Liver (tissue), 9 donors: Measurements from ENCODE around the gene FMC1. TPM values are rescaled to one million over a fixed set of nuclear protein-coding genes. Genes with fewer than 3 reads are reported as not detected.

Experiments used
- DNase-seq: peaks from one replicate; pipeline ENCODE4 v3.0.0-alpha.2; 2017; ENCODE audit warnings: low spot score
- H3K27ac ChIP-seq, 2 donors: one replicate each; pipeline ENCODE4 v1.7.0; 2013; ENCODE audit warnings: inconsistent platforms in 2 of 2, low read length in 2 of 2, control low read depth in 1 of 2, low read depth in 1 of 2, mild to moderate bottlenecking in 1 of 2
- H3K27me3 ChIP-seq, 4 donors: one replicate each; pipeline versions ENCODE4 v1.6.1 to v1.7.0; 2013; ENCODE audit warnings: low read length in 3 of 4, inconsistent platforms in 1 of 4, mild to moderate bottlenecking in 1 of 4, moderate library complexity in 1 of 4; ENCODE audit not compliant: control insufficient read depth in 4 of 4, insufficient read depth in 4 of 4
- H3K36me3 ChIP-seq, 4 donors: one replicate each; pipeline versions ENCODE4 v1.6.1 to v1.7.0; 2013; ENCODE audit warnings: low read length in 3 of 4, mild to moderate bottlenecking in 3 of 4, low read depth in 1 of 4, moderate library complexity in 1 of 4; ENCODE audit not compliant: control insufficient read depth in 4 of 4, insufficient read depth in 3 of 4
- H3K4me1 ChIP-seq, 4 donors: one replicate each; pipeline versions ENCODE4 v1.6.1 to v1.7.0; 2013; ENCODE audit warnings: low read length in 3 of 4, mild to moderate bottlenecking in 3 of 4, moderate library complexity in 1 of 4; ENCODE audit not compliant: control insufficient read depth in 4 of 4, insufficient read depth in 4 of 4
- H3K4me3 ChIP-seq, 3 donors: one replicate each; pipeline versions ENCODE4 v1.6.1 to v1.7.0; 2013; ENCODE audit warnings: low read length in 3 of 3, control low read depth in 1 of 3, low read depth in 1 of 3, mild to moderate bottlenecking in 1 of 3
- H3K9ac ChIP-seq, 2 donors: one replicate each; pipeline ENCODE4 v1.7.0; 2013; ENCODE audit warnings: low read length in 2 of 2, mild to moderate bottlenecking in 2 of 2, moderate library complexity in 2 of 2, control low read depth in 1 of 2, low read depth in 1 of 2
- H3K9me3 ChIP-seq, 4 donors: one replicate each; pipeline versions ENCODE4 v1.6.1 to v1.7.0; 2013; ENCODE audit warnings: low read length in 3 of 4; ENCODE audit not compliant: control insufficient read depth in 4 of 4
- HNF4A ChIP-seq, 2 donors: conservative IDR thresholded peaks; 2 replicates each; pipeline ENCODE4 v1.6.1; 2016; ENCODE audit warnings: antibody characterized with exemption in 2 of 2, mild to moderate bottlenecking in 2 of 2
- HNF4G ChIP-seq: IDR thresholded peaks from 2 replicates; pipeline ENCODE4 v1.6.1; 2016; ENCODE audit warnings: antibody characterized with exemption
- JUND ChIP-seq, 2 donors: IDR thresholded peaks; 2 replicates each; pipeline ENCODE4 v1.6.1; 2016; ENCODE audit warnings: antibody characterized with exemption in 2 of 2
- NR2F2 ChIP-seq: IDR thresholded peaks from 2 replicates; pipeline ENCODE4 v1.6.1; 2016; ENCODE audit warnings: antibody characterized with exemption
- RAD21 ChIP-seq, 2 donors: IDR thresholded peaks; 2 replicates each; pipeline ENCODE4 v1.6.1; 2016; ENCODE audit warnings: antibody characterized with exemption in 2 of 2, mild to moderate bottlenecking in 2 of 2
- RXRA ChIP-seq, 2 donors: IDR thresholded peaks; 2 replicates each; pipeline ENCODE4 v1.6.1; 2017 to 2018; ENCODE audit warnings: antibody characterized with exemption in 2 of 2, mild to moderate bottlenecking in 1 of 2
- SP1 ChIP-seq: IDR thresholded peaks from 2 replicates; pipeline ENCODE4 v1.6.1; 2018; ENCODE audit warnings: antibody characterized with exemption, mild to moderate bottlenecking
- TAF1 ChIP-seq: conservative IDR thresholded peaks from 2 replicates; pipeline ENCODE4 v1.6.1; 2016; ENCODE audit warnings: antibody characterized with exemption, mild to moderate bottlenecking
- YY1 ChIP-seq: IDR thresholded peaks from 2 replicates; pipeline ENCODE4 v1.6.1; 2016; ENCODE audit warnings: antibody characterized with exemption, mild to moderate bottlenecking
- WGBS: extraction: QIAGEN DNeasy Blood & Tissue Kit; methylation state at CpG from one replicate; pipeline ENCODE4 v1.1.7; 2013; 5-methylcytosine and 5-hydroxymethylcytosine counted together
- polyA plus RNA-seq, 2 donors: library from polyadenylated mRNA; stranded (reverse) in 1 of 2; unstranded in 1 of 2; fragments of 200-250 nt in 1 of 2; fragments of >200 nt in 1 of 2; fragmentation: Nextera tagmentation in 1 of 2; extraction: Ambion mirVana in 1 of 2; gene quantifications; one replicate each; pipeline versions ENCODE4 v1.2.1 to v1.2.3, GENCODE V29; 2013 to 2015
- total RNA-seq, 2 donors: library from RNA; depleted of rRNA; stranded (reverse); fragments of >200 nt; gene quantifications; one replicate each; pipeline ENCODE4 v1.2.3, GENCODE V29; 2014
- TF ChIP-seq, protein P1 (sequence below): IDR thresholded peaks from 2 replicates; pipeline ENCODE4 v1.6.1; 2016; ENCODE audit warnings: antibody characterized with exemption, mild to moderate bottlenecking
- TF ChIP-seq, protein P2 (sequence below): IDR thresholded peaks from 2 replicates; pipeline ENCODE4 v1.6.1; 2016; ENCODE audit warnings: antibody characterized with exemption
- TF ChIP-seq, protein P3 (sequence below): IDR thresholded peaks from 2 replicates; pipeline ENCODE4 v1.6.1; 2016; ENCODE audit warnings: antibody characterized with exemption
- donor health status: healthy.
- donor health status: healthy.
- donor health status: healthy.
- donor health status: healthy.
- donor health status: healthy.

FMC1 gene
- total and polyA plus RNA-seq, 4 donors, result 5.5 to 76.3 (median 10.5) TPM

DNA sequence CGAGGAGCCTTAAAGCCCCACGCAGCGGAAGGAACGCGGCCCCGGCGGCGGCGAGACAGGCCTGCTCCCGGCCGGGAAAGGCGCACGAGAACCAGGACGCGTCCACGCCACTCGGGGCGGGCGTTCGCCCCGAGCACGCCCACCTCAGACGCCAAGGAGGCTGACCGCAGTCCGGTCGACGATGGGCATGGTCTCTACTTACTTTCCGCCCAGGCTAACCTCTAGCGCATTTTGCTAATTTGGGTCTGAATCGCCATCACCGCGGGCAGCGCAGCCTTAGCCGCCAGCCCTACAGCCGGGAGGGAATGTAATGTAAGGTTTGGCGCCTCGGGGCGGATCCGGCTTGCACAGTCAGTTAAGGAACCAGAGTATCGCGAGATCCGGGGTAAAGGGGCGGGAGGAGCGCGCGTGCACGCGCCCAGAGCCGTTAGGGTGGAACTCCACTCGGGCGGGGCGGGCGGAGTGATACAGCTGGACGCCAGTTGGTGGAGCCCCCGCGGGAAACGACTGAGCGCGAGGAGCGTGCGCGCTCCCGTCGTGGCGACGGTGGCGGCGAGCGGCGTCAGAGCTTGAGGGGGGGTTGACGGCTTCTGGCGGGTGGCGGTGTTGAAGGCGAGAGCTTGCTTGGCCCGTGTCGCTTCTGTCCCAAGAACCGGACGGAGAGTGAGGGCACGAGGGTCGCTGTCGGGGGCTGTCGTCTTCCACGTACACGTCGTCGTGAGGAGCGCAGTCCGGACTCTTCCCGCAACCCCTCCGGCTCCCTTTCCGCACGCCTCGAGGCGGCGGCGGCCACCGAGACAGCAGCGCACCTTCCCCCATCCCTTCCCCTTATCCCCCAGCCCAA lies 18.5 kb downstream of the FMC1 start, which contains the start of gene LUC7L2 (continued):
- TF ChIP-seq, protein P1, sequence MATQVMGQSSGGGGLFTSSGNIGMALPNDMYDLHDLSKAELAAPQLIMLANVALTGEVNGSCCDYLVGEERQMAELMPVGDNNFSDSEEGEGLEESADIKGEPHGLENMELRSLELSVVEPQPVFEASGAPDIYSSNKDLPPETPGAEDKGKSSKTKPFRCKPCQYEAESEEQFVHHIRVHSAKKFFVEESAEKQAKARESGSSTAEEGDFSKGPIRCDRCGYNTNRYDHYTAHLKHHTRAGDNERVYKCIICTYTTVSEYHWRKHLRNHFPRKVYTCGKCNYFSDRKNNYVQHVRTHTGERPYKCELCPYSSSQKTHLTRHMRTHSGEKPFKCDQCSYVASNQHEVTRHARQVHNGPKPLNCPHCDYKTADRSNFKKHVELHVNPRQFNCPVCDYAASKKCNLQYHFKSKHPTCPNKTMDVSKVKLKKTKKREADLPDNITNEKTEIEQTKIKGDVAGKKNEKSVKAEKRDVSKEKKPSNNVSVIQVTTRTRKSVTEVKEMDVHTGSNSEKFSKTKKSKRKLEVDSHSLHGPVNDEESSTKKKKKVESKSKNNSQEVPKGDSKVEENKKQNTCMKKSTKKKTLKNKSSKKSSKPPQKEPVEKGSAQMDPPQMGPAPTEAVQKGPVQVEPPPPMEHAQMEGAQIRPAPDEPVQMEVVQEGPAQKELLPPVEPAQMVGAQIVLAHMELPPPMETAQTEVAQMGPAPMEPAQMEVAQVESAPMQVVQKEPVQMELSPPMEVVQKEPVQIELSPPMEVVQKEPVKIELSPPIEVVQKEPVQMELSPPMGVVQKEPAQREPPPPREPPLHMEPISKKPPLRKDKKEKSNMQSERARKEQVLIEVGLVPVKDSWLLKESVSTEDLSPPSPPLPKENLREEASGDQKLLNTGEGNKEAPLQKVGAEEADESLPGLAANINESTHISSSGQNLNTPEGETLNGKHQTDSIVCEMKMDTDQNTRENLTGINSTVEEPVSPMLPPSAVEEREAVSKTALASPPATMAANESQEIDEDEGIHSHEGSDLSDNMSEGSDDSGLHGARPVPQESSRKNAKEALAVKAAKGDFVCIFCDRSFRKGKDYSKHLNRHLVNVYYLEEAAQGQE, result peak; percentile 93
- peak; percentile 82 for TF ChIP-seq YY1
- TF ChIP-seq, protein P2, sequence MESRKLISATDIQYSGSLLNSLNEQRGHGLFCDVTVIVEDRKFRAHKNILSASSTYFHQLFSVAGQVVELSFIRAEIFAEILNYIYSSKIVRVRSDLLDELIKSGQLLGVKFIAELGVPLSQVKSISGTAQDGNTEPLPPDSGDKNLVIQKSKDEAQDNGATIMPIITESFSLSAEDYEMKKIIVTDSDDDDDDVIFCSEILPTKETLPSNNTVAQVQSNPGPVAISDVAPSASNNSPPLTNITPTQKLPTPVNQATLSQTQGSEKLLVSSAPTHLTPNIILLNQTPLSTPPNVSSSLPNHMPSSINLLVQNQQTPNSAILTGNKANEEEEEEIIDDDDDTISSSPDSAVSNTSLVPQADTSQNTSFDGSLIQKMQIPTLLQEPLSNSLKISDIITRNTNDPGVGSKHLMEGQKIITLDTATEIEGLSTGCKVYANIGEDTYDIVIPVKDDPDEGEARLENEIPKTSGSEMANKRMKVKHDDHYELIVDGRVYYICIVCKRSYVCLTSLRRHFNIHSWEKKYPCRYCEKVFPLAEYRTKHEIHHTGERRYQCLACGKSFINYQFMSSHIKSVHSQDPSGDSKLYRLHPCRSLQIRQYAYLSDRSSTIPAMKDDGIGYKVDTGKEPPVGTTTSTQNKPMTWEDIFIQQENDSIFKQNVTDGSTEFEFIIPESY, result peak; percentile 100
- TF ChIP-seq RAD21 (IDR thresholded peaks at IDR 0.05), result no peak
- peak in 1 of 2 donors; percentile 7 for TF ChIP-seq HNF4A (conservative IDR thresholded peaks at IDR 0.05)

DNA sequence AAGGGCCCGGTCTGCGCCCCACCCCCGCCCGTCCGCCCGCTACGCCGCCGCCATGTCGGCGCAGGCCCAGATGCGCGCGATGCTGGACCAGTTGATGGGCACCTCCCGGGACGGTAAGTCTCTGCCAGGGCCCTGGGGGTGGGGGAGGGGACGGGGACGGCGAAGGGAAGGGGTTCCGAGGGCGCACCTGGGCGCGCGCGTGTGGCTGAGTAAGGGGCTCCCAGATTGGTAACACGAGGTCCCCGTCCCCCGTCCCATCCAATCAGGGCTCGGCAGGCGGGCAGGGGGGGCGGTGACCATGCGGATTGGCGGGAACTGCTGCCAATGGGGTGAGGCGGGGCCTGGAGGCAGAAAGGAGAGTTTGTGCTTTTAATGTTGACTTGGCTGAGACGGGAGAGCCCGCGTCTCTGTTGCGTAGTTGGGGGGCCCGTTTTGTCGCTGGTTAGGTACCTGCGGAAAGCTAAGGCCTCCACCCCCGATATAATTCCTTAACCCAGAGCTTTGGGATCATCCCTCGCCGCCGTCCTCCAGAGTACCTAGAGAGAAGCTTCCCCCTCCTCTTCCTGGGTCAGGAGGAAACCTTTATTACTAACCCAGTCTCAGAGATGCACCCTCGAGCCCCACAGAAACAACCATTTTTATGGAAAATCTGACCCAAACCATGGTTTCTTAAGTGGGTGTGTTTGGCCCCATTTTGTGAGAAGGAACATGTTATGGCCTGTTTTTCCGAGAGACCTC lies 19.2 kb downstream of the FMC1 start:
- DNase-seq, result peak; percentile 98
- WGBS, result under 1% methylated on average over 47 of the region's 47 CpGs
- Histone ChIP-seq H3K4me3 (peak overlapping the region; percentile 94 to 98 (median 97)), H3K27ac (peak overlapping the region; percentile 97 to 100), H3K27me3 (no peaks in the 10 kb centered on the region), H3K9ac (peak overlapping the region; percentile 92 to 95), H3K36me3 (peaks cover 0 to 10% (median 3%) of the 10 kb centered on the region in 4 donors), H3K9me3 (no peaks in the 10 kb centered on the region), H3K4me1 (peaks cover 8 to 32% (median 19%) of the 10 kb centered on the region in 4 donors)
- TF ChIP-seq, protein P3, sequence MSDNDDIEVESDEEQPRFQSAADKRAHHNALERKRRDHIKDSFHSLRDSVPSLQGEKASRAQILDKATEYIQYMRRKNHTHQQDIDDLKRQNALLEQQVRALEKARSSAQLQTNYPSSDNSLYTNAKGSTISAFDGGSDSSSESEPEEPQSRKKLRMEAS, result peak; percentile 4
- TF ChIP-seq, protein P1, result peak; percentile 10
- TF ChIP-seq RAD21 (IDR thresholded peaks at IDR 0.05) (peak in 1 of 2 donors; percentile 18), NR2F2 (no peak), HNF4A (conservative IDR thresholded peaks at IDR 0.05) (no peak), TAF1 (peak; percentile 25), HNF4G (no peak), RXRA (IDR thresholded peaks at IDR 0.05) (no peak), SP1 (peak; percentile 54), YY1 (peak; percentile 81), JUND (IDR thresholded peaks at IDR 0.05) (no peak)
- TF ChIP-seq, protein P2, result no peak
